ENCODE data around the gene NUDT4. TPM values are rescaled to one million over a fixed set of nuclear protein-coding genes. Genes with fewer than 3 reads are reported as not detected.

The NUDT4 gene
- total RNA-seq, 2 experiments from 2014 or later = 52.2 to 53.1 TPM

DNA sequence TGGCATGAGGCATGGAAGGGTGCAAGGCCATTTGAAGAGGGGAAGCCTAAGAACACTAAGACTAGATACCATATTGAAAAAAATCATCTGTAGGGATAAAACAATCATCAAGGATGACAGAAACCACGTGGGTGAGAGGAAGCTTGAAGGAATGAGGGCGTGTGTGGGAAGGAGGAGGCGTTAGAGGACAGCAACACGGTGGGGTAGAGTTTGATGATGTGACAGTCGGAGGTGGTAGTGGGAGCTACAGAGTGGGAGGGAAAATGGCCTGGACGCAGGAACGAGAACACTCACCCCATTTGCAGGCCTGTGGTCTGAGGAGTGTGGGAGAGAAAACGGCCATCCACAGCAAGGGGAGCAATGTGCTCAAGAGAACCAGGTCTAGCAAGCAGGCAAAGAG, 25.4 kb upstream of the NUDT4 start:
- Mint-ChIP-seq H3K4me3 (no peak overlapping the region), H3K36me3 (ENCODE audit: low read depth) (no peaks in the 10 kb centered on the region), H3K27ac (no peak overlapping the region), H3K4me1 (ENCODE audit: low read depth) (no peaks in the 10 kb centered on the region), H3K9me3 (no peaks in the 10 kb centered on the region), H3K27me3 (ENCODE audit: low read depth) (no peaks in the 10 kb centered on the region)
- CTCF ChIA-PET = interaction anchor here (0.6 kb wide), 1 partner anchor 59 kb away, joined by 3 read pairs; no protein-coding TSS in a partner anchor
- DNase-seq = no peak
- intact Hi-C loops (cut with micrococcal nuclease) = no loop called here

DNA sequence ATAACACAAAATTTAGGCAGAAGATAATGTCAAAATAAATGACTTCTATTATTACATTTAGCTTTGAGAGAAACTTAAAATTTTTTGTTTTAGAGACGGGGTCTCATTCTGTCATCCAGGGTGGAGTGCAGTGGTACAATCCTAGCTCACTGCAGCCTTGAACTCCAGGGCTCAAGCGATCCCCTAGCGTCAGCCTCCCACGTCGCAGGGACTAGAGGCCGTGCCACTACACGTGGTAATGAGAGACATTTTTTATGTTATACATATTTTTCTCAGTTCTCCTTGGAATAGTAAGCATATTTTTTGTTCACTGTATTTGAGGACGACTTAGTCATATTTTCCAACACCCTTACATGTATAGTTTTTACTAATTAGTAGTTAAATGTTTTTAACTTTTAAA, 21.5 kb upstream of the NUDT4 start:
- no peak for DNase-seq
- Mint-ChIP-seq H3K27ac (no peak overlapping the region), H3K36me3 (ENCODE audit: low read depth) (no peaks in the 10 kb centered on the region), H3K4me1 (ENCODE audit: low read depth) (no peaks in the 10 kb centered on the region), H3K27me3 (ENCODE audit: low read depth) (no peaks in the 10 kb centered on the region), H3K4me3 (no peak overlapping the region), H3K9me3 (no peaks in the 10 kb centered on the region)
- CTCF ChIA-PET = interaction anchor here (0.8 kb wide), 1 partner anchor 27 kb away, joined by 4 read pairs; no protein-coding TSS in a partner anchor
- intact Hi-C loops (cut with micrococcal nuclease) = no loop called here

DNA sequence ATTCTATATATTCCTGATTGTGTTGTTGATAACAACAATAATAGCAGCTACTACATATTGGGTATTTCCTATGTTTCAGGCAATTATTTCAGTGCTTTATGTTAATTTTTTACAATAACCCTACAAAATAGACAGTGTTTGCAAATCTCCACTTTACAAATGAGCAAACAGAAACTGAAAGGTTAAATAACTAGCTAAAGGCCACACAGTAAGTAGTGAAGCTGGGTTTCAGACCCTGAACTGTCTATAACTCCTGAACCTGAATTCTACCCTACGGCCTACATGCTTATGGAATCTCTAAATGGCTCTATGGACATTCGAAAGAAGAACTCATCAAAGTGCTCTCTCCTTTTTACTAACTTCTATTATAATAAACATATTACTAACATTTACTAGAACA, 19.7 kb upstream of the NUDT4 start:
- Mint-ChIP-seq H3K36me3 (ENCODE audit: low read depth) (no peaks in the 10 kb centered on the region), H3K27me3 (ENCODE audit: low read depth) (no peaks in the 10 kb centered on the region), H3K4me1 (ENCODE audit: low read depth) (peaks cover under 1% of the 10 kb centered on the region), H3K9me3 (no peaks in the 10 kb centered on the region), H3K4me3 (no peak overlapping the region), H3K27ac (no peak overlapping the region)
- intact Hi-C loops (cut with micrococcal nuclease) = no loop called here
- CTCF ChIA-PET = interaction anchor here (1.2 to 1.5 kb wide), 2 partner anchors 39 to 61 kb away, joined by 3 read pairs; no protein-coding TSS in a partner anchor
- no peak for DNase-seq

DNA sequence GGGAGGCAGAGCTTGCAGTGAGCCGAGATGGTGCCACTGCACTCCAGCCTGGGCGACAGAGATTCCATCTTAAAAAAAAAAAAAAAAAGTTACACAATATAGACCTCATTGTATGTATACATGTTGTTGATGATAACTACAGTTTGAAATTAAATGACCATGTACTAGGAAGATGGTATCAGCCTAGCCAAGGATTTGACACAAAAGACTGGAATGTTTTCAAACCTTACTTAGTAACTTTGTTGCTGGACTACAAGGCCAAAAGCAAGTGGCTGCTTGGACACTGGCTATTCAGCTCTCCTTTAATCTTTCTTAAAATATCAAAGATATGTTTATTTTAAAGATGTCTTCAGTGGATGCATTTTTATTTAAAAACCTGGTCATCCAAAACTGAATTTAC, 18.9 kb upstream of the NUDT4 start:
- peaks cover 5% of the 10 kb centered on the region for H3K4me1 Mint-ChIP-seq (ENCODE audit: low read depth)
- no peak overlapping the region for H3K4me3 Mint-ChIP-seq
- no peaks in the 10 kb centered on the region for H3K27me3 Mint-ChIP-seq (ENCODE audit: low read depth)
- no peak overlapping the region for H3K27ac Mint-ChIP-seq
- intact Hi-C loops (cut with micrococcal nuclease) = no loop called here
- H3K36me3 Mint-ChIP-seq (ENCODE audit: low read depth) = no peaks in the 10 kb centered on the region
- H3K9me3 Mint-ChIP-seq = no peaks in the 10 kb centered on the region
- CTCF ChIA-PET = no interaction called here
- DNase-seq = no peak

DNA sequence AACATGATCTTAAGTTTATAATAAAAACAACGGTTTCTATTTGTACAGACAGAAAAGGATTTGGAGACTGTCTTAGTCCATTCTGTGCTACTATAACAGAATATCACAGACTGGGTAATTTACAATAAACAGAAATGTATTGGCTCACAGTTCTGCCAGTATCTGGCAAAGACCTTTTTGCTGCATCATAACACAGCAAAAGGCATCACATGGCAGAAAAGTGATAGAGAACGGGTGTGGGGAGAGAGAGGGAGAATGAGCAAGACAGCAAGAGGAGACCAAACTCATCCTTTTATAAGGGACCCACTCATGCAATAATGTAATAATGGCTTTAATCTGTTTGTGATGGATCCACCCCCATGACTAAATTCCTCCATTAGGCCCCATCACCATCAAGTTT, 17.0 kb upstream of the NUDT4 start:
- intact Hi-C loops (cut with micrococcal nuclease) = no loop called here
- H3K27ac Mint-ChIP-seq = no peak overlapping the region
- H3K4me1 Mint-ChIP-seq (ENCODE audit: low read depth) = peaks cover 11% of the 10 kb centered on the region
- no peaks in the 10 kb centered on the region for H3K27me3 Mint-ChIP-seq (ENCODE audit: low read depth)
- no peaks in the 10 kb centered on the region for H3K9me3 Mint-ChIP-seq
- CTCF ChIA-PET = no interaction called here
- H3K4me3 Mint-ChIP-seq = no peak overlapping the region
- no peaks in the 10 kb centered on the region for H3K36me3 Mint-ChIP-seq (ENCODE audit: low read depth)
- DNase-seq = no peak

DNA sequence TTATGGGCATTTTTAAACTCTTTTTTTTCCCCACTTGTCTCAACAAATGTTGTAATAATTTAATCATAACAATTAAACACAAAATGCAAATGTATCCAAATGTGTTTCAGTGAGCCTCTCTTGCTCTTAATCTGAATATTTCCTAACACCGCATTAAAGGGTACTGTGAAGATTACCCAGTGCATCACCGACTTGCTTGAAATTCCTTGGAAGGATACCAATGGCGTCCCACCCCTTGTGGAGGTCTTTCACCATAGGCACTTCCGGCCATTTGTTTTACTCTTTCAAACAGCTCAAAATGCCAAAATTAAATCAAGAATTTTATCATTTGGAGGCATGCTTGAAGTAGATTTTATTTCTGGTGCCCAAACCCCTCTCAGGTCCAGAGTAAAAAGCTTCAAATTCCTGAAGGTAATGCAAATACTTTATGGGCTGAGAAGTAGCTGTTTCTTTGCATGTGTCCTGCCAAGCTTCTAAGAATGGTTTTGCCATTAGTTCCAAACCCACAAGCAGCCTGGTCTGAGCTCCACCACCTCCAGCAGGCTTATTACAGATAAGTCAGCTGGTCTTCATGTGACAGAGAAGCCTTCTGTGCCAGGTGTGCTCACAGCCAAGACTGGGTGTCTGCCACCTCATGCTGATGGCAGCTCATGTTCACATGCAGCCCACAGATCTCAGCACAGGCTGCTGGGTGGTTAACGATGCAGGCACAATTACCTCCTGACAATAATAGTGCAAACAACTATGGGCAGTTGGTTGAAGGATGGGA, 16.4 kb upstream of the NUDT4 start:
- CTCF ChIA-PET = interaction anchor here (0.7 kb wide), 1 partner anchor 106 kb away, joined by 3 read pairs; the partner anchor contains the start of gene MRPL42
- intact Hi-C loops (cut with micrococcal nuclease) = no loop called here

DNA sequence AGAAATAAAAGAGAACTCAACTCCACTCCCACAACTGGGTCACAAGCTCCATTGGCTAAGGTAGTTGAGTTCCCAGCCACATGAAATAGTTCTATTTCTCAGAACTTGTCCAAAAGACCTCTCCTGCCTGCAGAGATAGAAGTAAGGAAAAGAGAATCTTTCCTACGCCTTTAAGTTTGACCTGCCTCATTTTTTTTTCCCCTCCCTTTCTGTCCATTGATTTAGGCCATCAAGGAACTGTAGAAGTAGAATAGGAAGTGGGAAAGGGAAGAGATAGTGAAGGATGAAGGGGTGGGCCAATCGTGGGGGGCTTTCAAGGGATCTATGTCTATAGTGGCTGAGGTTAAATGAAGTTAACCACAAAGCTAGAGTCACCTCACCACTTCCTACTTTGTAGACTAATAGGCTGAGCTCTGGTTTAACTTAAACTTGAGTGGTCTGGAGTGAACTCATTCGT, 13.9 kb upstream of the NUDT4 start:
- CTCF ChIA-PET = interaction anchor here (1.0 kb wide), 1 partner anchor 14 kb away, joined by 4 read pairs; the partner anchor contains the start of gene NUDT4
- no peak for DNase-seq
- Mint-ChIP-seq H3K36me3 (ENCODE audit: low read depth) (no peaks in the 10 kb centered on the region), H3K4me1 (ENCODE audit: low read depth) (peaks cover 11% of the 10 kb centered on the region), H3K4me3 (no peak overlapping the region), H3K9me3 (no peaks in the 10 kb centered on the region), H3K27ac (no peak overlapping the region), H3K27me3 (ENCODE audit: low read depth) (no peaks in the 10 kb centered on the region)
- intact Hi-C loops (cut with micrococcal nuclease) = no loop called here

More for the DNA sequence above, 16.4 kb upstream of the NUDT4 start:
- Mint-ChIP-seq H3K9me3 (no peaks in the 10 kb centered on the region), H3K4me1 (ENCODE audit: low read depth) (peaks cover 11% of the 10 kb centered on the region), H3K36me3 (ENCODE audit: low read depth) (no peaks in the 10 kb centered on the region), H3K27ac (no peak overlapping the region), H3K4me3 (no peak overlapping the region), H3K27me3 (ENCODE audit: low read depth) (no peaks in the 10 kb centered on the region)
- DNase-seq = no peak

DNA sequence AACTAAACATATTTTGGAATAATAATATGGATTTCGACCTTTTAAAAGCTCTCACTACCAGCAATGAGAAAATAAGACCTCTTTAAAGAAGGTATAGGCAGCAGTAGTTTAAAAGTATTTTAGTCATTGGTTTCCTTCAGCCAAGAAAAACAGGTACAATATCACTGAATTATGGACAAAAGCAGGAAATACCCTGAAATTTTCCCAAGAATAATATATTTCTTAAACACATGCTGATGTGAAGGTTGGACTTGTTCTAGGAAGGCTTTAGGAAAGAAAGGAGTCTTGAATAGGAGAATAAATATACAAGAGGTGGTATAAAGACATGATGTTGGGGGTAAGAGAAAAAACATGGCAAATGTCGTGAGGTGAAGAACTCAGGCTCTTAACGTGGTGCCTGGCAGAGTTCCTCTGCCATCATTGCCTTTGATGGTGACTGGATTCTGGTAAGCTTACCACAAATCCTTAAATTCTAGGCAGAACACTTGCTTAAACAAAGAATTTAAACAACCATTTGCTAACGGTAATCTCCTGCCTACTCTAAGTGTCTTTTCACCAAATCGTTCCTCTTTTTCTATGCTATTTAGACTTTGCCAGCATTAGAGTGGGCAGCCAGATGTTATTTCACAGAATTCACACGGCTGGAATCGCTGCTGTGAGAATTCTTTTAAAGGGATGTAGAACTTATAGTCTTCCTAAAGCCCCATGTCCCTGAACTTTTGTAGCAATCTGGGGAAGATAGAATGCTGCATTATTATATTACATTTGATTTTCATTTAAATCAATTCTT, 11.9 kb upstream of the NUDT4 start:
- DNase-seq = no peak
- CTCF ChIA-PET = interaction anchor here (0.8 to 1.2 kb wide), 3 partner anchors 54 to 378 kb away, joined by 3 to 8 read pairs (median 3); no protein-coding TSS in a partner anchor
- Mint-ChIP-seq H3K36me3 (ENCODE audit: low read depth) (no peaks in the 10 kb centered on the region), H3K9me3 (no peaks in the 10 kb centered on the region), H3K4me1 (ENCODE audit: low read depth) (peaks cover 11% of the 10 kb centered on the region), H3K27ac (no peak overlapping the region), H3K4me3 (no peak overlapping the region), H3K27me3 (ENCODE audit: low read depth) (no peaks in the 10 kb centered on the region)
- intact Hi-C loops (cut with micrococcal nuclease) = no loop called here

DNA sequence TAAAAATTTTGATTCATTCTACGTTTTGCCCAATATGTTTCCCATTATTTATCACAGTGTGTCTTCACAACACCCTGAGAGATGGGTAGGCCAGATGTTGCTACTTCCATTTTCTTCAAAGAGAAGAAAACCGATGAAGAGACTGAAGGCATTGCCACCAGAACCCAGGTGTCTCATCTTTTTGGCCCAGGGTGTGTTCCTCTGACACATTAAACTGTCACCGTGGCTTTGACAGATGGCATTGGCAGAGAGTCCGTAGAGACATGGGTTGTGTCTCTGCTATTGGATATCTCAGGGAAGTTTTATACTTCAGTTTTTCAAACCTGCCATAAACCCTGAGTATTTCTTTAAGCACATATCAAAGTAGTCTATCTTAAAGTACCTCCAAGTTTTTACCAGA, 11.3 kb upstream of the NUDT4 start:
- intact Hi-C loops (cut with micrococcal nuclease) = no loop called here
- DNase-seq = no peak
- H3K36me3 Mint-ChIP-seq (ENCODE audit: low read depth) = no peaks in the 10 kb centered on the region
- H3K9me3 Mint-ChIP-seq = no peaks in the 10 kb centered on the region
- H3K27me3 Mint-ChIP-seq (ENCODE audit: low read depth) = no peaks in the 10 kb centered on the region
- CTCF ChIA-PET = interaction anchor here (1.2 kb wide), 1 partner anchor 53 kb away, joined by 3 read pairs; no protein-coding TSS in a partner anchor
- H3K4me1 Mint-ChIP-seq (ENCODE audit: low read depth) = peaks cover 11% of the 10 kb centered on the region
- no peak overlapping the region for H3K27ac Mint-ChIP-seq
- no peak overlapping the region for H3K4me3 Mint-ChIP-seq

DNA sequence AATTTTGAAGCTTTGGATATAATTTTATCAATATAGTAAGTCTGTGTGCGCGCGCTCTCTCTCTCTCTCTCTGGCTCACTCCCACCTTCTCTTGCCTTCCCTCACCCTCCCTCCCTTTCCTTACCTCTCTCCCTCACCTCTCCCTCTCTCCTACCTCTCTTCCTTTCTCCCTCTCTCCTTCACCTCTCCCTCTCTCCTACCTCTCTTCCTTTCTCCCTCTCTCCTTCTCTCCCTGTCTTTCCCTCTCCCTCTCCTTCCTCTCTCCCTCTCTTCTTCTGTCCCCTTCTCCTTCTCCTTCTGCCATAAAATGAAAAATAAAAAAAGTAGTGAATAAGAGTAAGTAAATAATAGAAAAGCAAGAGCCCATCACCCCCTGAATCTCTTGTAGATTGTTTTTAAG, 9.0 kb upstream of the NUDT4 start:
- Mint-ChIP-seq H3K36me3 (ENCODE audit: low read depth) (no peaks in the 10 kb centered on the region), H3K4me1 (ENCODE audit: low read depth) (peaks cover 7% of the 10 kb centered on the region), H3K27ac (no peak overlapping the region), H3K4me3 (no peak overlapping the region), H3K27me3 (ENCODE audit: low read depth) (no peaks in the 10 kb centered on the region), H3K9me3 (no peaks in the 10 kb centered on the region)
- no peak for DNase-seq
- intact Hi-C loops (cut with micrococcal nuclease) = no loop called here
- CTCF ChIA-PET = no interaction called here

DNA sequence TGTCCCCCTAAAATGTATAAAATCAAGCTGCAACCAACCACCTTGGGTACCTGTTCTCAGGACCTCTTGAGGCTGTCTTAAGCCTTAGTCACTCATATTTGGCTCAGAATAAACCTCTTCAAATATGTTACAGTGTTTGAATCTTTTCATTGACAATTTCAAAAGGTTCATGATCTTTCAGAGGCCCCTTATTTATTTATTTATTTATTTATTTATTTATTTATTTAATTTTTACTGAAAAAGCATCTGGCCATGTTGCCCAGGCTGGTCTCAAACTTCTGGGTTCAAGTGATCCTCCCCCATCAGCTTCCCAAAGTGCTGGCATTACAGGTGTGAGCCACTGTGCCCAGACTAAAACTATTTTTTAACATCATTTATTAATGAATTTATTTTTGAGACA, 8.2 kb upstream of the NUDT4 start:
- Mint-ChIP-seq H3K4me3 (no peak overlapping the region), H3K36me3 (ENCODE audit: low read depth) (no peaks in the 10 kb centered on the region), H3K9me3 (no peaks in the 10 kb centered on the region), H3K4me1 (ENCODE audit: low read depth) (peaks cover 4% of the 10 kb centered on the region), H3K27ac (no peak overlapping the region), H3K27me3 (ENCODE audit: low read depth) (no peaks in the 10 kb centered on the region)
- CTCF ChIA-PET = no interaction called here
- intact Hi-C loops (cut with micrococcal nuclease) = no loop called here
- DNase-seq = no peak

DNA sequence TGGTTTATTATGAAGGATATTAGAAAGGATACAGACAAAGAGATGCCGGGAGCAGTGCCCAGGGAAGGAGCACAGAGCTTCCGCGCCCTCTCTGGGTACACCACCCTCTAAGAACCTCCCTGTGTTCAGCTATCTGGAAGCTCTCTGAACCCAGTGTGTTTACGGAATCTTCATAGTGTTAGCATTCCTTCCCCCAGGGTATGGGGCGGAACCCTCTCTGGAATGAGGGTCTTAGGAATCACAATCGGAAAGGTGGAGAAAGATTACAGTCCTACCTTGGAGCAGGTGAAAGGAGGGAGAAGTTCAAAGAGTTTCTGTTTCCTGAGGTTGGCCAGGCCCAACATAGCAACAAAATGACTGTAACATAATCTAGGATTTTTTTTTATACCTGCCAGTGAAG, 6.8 kb upstream of the NUDT4 start:
- no peak for DNase-seq
- Mint-ChIP-seq H3K27ac (no peak overlapping the region), H3K4me1 (ENCODE audit: low read depth) (peaks cover 3% of the 10 kb centered on the region), H3K4me3 (no peak overlapping the region), H3K27me3 (ENCODE audit: low read depth) (no peaks in the 10 kb centered on the region), H3K36me3 (ENCODE audit: low read depth) (no peaks in the 10 kb centered on the region), H3K9me3 (no peaks in the 10 kb centered on the region)
- intact Hi-C loops (cut with micrococcal nuclease) = no loop called here
- CTCF ChIA-PET = no interaction called here

Measured in activated naive CD4-positive, alpha-beta T cell treated with anti-CD3 and anti-CD28 coated beads for 36 hours (primary cell).